Calu3 (cell line): ENCODE results near the gene ABTB2. TPM values are rescaled to one million over a fixed set of nuclear protein-coding genes. Genes with fewer than 3 reads are reported as not detected.
"Not testable (repeated sequence)": the region's sequence is repeated elsewhere in the genome, so short reads cannot be mapped to it uniquely, and the experiment has no call there.

ENCODE experiments used
- BruUV-seq: library from RNA; stranded (reverse); fragments of 400-500 nt; replicated peaks from 2 replicates; lab custom pipeline; 2021; lab: Mats Ljungman, UMichigan
- CTCF ChIA-PET: fragments of 300-600 bp; sonication (Branson Sonifier 250); formaldehyde crosslinking; loops from one replicate; lab custom pipeline; 2022; ENCODE audit warnings: antibody characterized with exemption; lab: Charles Lee
- DNase-seq: peaks from one replicate; pipeline ENCODE4 v3.0.0; 2022
- H3K27ac Mint-ChIP-seq: one replicate; pipeline ENCODE4 v1.8.0; 2022; ENCODE audit warnings: mixed read lengths; ENCODE audit not compliant: unreplicated experiment
- H3K27me3 Mint-ChIP-seq: one replicate; pipeline ENCODE4 v1.8.0; 2022; ENCODE audit warnings: mixed read lengths; ENCODE audit not compliant: unreplicated experiment
- H3K36me3 Mint-ChIP-seq: one replicate; pipeline ENCODE4 v1.8.0; 2022; ENCODE audit warnings: mild to moderate bottlenecking, moderate library complexity, mixed read lengths; ENCODE audit not compliant: insufficient read depth, unreplicated experiment
- H3K4me1 Mint-ChIP-seq: one replicate; pipeline ENCODE4 v1.8.0; 2022; ENCODE audit warnings: mild to moderate bottlenecking, low read depth, mixed read lengths; ENCODE audit not compliant: unreplicated experiment
- H3K4me3 Mint-ChIP-seq: one replicate; pipeline ENCODE4 v1.8.0; 2022; ENCODE audit warnings: mild to moderate bottlenecking, low read depth, moderate library complexity, mixed read lengths; ENCODE audit not compliant: unreplicated experiment
- H3K9me3 Mint-ChIP-seq: one replicate; pipeline ENCODE4 v1.8.0; 2022; ENCODE audit warnings: low read depth, mixed read lengths; ENCODE audit not compliant: unreplicated experiment
- CTCF ChIP-seq: fragments of 200-600 bp; IDR thresholded peaks from one replicate; pipeline ENCODE4 v1.8.0; 2022; ENCODE audit warnings: antibody characterized with exemption; ENCODE audit not compliant: unreplicated experiment
- intact Hi-C: fragments of 100-400 bp; cut with micrococcal nuclease; formaldehyde crosslinking; loops from one replicate; pipeline ENCODE4 v1.10.0; 2022; ENCODE audit not compliant: unreplicated experiment
- total RNA-seq: library from RNA; stranded (reverse); gene quantifications from 2 replicates; pipeline ENCODE4 v1.2.3, GENCODE V29; 2022

ABTB2 gene
- total RNA-seq, 1 experiment from 2014 or later = 24.8 TPM

- intact Hi-C loops = no loop called here
- H3K4me1 Mint-ChIP-seq = peaks cover 25% of the 10 kb centered on the region
- no peaks in the 10 kb centered on the region for H3K9me3 Mint-ChIP-seq
- H3K27me3 Mint-ChIP-seq = no peaks in the 10 kb centered on the region
- no peak overlapping the region for H3K4me3 Mint-ChIP-seq
- no peak overlapping the region for H3K27ac Mint-ChIP-seq
- DNase-seq = peak; percentile 62
- peaks cover 10% of the 10 kb centered on the region for H3K36me3 Mint-ChIP-seq
- CTCF ChIA-PET = interaction anchor here (0.9 to 2.4 kb wide), 4 partner anchors 12 to 94 kb away, joined by 3 to 12 read pairs (median 6); no protein-coding TSS in a partner anchor
- no TSS peak for BruUV-seq
- TF ChIP-seq CTCF = no peak
Measured at GRCh38 chr11:34250732-34251588, 106.8 kb downstream of the ABTB2 start.

GRCh38 chr11:34250211-34250610, 107.6 kb downstream of the ABTB2 start:
- TF ChIP-seq CTCF = no peak
- Mint-ChIP-seq H3K4me1 (peaks cover 28% of the 10 kb centered on the region), H3K4me3 (no peak overlapping the region), H3K36me3 (peaks cover 11% of the 10 kb centered on the region), H3K27ac (no peak overlapping the region), H3K9me3 (no peaks in the 10 kb centered on the region), H3K27me3 (no peaks in the 10 kb centered on the region)
- BruUV-seq = no TSS peak
- CTCF ChIA-PET = interaction anchor here (2.0 to 2.4 kb wide), 3 partner anchors 13 to 95 kb away, joined by 5 to 12 read pairs (median 6); no protein-coding TSS in a partner anchor
- no peak for DNase-seq
- intact Hi-C loops = no loop called here

- Mint-ChIP-seq H3K36me3 (peaks cover 11% of the 10 kb centered on the region), H3K27ac (no peak overlapping the region), H3K27me3 (no peaks in the 10 kb centered on the region), H3K4me3 (no peak overlapping the region), H3K4me1 (peaks cover 36% of the 10 kb centered on the region), H3K9me3 (no peaks in the 10 kb centered on the region)
- DNase-seq = no peak
- intact Hi-C loops = no loop called here
- no peak for TF ChIP-seq CTCF
- CTCF ChIA-PET = interaction anchor here (2.0 to 2.4 kb wide), 2 partner anchors 13 to 15 kb away, joined by 6 to 12 read pairs; no protein-coding TSS in a partner anchor
- no TSS peak for BruUV-seq
Measured at GRCh38 chr11:34249439-34249838, 108.4 kb downstream of the ABTB2 start.

- H3K27me3 Mint-ChIP-seq, DNase-seq, CTCF ChIA-PET, H3K9me3 Mint-ChIP-seq, BruUV-seq, H3K4me3 Mint-ChIP-seq, H3K27ac Mint-ChIP-seq, intact Hi-C loops: not testable (repeated sequence)
- Mint-ChIP-seq H3K4me1 (peaks cover 59% of the 10 kb centered on the region), H3K36me3 (peaks cover 11% of the 10 kb centered on the region)
Measured at GRCh38 chr11:34246511-34246910, 111.3 kb downstream of the ABTB2 start.
